ENCODE measurements around the gene GATA2.

GATA2 gene

DNA sequence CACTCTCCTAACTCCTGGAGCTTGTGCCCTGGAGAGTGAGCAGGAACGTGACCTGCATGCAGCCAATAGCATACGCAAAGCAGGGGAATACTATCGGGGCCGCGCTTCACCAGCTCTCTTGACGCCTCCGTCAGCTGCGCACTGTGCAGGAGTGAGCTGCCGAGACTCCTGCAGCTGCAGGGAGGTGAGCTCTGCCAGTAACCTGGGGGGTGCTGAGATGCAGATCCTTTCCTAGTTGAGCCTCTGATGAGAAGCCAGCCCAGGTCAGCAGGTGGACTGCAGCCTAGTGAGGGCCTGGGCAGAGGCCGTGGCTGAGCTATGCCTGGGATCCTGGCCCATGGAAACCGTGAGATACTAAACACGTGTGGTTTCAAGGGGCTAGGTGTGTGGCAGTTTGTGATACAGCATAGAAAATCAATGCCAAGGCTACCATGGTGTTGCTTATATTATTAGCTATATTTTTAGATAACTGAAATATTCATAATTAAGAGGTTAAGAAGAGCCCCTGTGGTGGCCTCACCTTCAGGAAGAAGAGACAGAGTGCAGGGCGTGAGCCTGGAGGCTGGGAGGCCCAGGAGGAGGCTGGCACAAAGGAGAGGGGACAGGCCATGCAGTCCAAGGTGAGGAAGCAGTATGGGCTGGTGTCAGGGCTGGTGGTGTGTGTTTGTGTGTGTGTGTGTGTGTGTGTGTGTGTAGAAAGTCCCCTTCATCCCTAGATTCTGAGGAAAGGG lies 20.4 kb downstream of the GATA2 start:
- no peak for DNase-seq

DNA sequence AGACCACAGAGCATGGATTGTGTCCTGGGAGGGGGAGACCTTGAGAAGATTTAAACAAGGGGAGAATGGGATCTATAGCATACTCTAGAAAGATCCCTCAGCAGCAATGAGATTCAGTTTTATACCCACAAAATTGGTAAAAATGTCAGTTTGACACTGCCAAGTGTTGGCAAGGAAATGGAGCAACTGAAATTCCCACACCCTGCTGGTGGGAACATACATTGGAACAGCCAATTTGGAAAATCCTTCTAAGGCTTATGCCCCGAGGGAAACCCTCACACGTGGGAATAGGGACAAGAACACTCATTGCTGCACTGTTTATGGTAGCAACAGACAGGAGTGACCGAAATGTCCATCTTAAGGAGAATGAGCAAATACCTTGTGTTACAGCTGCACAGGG lies 21.3 kb downstream of the GATA2 start:
- DNase-seq, result no peak

DNA sequence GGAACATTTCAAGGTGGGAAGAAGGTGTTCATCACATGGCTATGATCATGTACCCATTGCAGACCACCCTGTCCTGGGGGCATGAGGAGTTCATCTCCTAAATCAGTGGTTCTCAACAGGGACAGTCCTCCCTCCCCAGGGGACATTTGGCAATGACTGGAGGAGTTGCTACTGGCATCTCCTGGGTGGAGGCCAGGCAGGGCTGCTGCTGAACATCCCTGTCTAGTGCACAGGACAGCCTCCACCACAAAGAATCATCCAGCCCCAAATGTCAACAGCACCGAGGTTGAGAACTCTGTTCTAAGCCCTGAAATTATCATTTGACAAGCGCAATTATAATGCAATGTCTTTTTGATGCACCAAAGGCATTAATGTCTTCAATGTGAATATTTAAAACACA lies 21.9 kb downstream of the GATA2 start:
- no peak for DNase-seq

DNA sequence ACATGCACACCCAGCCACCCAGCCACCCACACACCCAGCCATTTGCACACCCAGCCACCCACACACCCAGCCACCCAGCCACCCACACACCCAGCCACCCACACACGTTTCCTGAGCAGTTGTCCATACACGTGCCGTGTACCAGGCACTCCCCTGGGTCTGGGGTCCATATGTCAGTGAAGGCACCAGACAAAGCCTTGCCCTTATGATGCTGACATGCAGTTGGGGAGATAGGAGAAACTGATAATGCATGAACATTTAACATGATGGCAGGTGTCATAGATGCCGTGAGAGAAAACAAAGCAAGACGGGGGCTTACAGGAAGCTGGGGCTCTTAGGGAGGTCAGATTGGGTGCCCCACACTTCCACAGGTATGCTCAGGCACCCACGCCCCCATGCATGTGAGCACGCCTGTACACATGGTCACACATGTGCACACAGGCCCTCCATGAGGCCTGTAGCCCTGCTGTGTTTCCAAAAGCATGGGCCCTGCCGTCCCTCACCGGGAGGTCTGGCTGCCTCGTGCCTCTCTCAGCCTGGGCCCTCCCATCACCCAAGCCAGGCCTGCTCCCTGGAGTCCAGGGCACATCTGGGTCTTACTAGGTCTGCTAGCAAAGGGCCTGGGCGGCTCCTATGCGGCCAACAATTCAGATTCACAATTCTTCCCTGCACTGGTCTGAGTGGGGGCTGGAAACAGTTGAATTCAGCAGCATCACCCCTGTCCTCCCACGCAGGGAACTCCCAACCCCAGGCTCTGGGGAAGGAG lies 22.7 kb downstream of the GATA2 start:
- no peak for DNase-seq

DNA sequence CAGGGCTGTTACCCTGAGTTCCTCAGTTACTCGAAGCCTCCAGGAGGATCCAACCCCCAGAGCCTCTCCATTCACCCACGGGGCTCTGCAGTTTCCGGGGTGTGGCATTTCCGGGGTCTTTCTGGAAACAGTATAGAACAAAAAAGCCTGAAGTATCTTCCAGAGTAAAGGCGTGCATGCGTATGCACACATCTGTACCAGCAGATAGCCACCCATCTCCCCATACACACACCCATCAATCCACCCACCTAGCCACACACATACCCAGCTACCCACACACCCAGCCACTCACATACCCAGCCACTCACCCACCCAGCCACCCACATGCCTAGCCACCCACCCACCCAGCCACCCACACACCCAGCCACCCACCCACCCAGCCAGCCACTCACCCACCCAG lies 23.4 kb downstream of the GATA2 start:
- no peak for DNase-seq

DNA sequence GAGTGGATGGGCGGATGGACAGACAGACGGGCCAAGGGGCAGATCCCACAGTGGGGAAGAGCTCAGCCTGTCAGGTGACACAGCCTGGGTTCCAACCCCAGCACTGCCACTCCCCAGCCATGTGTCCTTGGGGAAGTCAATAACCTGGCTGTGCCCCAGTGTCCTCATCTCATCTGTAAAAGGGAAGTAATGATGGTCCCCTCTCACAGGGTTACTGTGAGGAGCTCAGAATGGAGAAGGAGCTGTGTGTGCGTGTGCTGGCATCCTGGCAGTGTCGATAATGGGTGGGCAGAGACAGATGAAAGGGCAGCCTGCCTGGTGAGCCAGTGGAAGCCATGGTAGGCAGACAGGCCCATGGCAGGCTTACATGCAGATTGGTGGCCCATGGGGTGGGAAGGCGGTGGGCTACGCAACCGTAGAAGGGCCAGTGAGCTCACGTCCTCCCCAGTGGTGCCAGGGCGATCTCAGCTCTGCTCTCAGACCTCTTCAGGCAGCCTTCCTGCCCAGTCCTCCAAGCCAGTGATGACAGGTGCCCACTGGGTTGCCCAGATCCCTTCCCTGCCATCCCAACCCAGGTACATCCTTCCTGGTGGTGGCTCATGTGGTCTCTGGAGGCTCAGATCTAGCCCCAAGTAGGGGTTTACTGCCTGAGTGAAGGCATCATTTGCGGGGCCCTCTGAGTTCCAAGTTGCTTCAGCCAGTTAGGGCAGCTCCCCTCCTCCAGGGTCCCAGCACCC lies 24.0 kb downstream of the GATA2 start:
- DNase-seq, result no peak

DNA sequence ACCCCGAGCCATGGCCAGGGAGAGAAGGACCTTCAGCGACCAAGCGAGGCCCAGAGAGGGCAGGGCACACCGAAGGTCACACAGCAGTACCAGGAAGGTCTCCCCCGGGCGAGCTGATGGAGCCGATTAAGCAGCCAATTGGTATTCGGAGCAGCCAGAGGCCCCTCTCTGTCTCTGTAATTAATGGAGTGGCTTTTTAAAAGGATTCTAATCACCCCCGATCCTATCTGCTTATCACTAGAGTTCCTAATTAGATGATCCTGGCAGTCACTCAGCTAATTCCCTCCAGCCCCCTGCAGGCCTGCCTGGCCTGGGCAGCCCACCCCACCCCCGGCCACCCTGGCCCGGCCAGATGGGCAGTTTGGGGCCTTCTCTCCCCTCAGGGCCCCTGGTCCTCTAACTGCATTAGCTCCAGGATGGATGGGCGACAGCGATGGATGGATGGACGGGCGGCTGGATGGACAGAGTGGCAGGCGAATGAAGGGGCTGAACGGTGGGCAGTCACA lies 24.7 kb downstream of the GATA2 start:
- DNase-seq, result no peak

DNA sequence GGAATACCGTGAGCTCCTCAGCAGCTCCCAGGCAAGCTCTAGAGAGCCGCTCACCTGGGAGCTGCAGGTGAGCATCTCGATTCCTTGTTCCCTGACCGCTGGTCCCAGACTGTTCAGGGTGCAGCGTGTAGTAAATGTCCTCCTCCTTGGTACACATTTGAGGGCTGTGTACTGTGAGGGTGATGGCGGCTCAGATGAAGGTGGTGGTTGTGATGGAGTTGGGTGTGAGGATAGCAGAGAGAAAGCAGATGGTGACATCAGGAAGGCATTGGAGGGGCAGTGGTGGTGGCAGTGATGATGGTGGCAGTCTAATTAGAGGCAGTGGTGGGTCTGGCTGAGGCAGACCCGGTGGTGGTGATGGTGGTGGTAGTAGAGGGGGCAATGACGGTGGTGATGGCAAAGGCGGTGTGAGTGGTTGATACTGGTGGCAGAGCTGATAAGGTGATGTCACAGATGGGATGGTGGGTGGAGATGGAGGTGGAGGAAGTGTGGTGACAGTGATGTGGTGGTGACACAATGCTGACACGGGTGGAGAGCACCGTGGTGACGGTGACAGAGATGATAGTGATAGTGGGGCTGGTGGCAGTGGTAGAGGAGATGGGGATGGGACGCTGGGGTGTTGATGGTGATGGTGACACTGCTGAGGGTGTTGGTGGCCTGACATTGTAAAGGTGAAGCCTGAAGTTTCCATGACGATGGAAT lies 26.0 kb downstream of the GATA2 start, which contains the start of gene DNAJB8:
DNAJB8 (minus strand) TSS at position 51 of the 702 bp plus-strand sequence. CDS start 3,645 bp downstream, outside the sequence.
- peak in 1 of 2 experiments; percentile 74 for DNase-seq

DNA sequence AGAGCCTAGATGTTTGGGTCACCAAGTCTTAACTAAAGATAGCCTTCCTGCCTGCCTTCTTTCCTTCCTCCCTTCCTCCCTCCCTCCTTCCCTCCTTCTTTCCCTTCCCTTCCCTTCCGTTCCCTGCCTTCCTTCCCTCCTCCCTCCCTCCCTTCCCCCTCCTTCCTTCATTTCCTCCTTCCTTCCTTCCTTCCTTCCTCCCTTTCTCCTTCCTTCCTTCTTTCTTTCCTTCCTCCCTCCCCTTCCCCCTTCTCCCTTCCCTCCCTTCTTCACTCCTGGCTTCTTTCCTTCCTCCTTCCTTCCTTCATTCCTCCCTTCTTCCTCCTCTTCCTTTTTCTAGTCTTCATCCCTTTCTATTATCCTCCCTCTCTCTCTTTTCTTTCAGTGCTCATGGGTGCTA lies 28.3 kb downstream of the GATA2 start:
- DNase-seq, result no peak

DNA sequence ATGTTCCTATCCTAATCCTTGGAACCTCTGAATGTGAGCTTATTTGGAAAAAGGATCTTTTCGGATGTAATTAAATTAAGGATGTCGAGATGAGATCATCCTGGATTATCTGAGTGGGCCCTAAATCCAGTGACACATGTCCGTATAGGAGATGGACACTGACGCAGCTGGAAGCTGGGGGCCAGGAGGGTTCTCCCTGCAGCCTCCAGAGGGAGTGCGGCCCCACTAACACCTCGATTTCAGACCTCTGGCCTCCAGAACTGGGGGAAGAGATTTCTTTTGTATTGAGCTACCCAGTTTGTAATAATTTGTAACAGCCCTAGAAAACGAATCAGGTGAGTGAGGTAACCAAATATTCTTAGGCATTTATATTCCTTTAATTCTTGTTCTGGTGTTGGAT lies 28.8 kb downstream of the GATA2 start:
- no peak for DNase-seq

DNA sequence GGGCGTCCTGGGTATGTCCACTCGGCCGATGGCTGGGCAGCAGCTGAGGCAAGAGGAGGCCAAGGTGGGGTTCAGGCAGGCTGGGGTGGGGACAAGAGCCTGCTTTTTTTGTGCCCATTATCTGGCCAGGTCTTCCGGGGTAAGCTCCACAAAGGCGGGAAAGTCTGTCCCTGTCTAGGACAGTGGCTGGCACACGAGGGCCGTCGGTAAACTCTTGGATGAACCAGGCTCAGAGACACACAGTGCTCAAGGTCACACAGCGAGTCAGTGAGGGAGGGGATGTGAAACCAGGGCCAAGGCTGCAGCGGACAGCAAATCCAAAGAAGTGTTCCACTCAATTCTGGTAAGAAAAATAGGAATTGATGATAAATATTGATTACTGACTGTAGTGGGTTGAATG lies 29.2 kb downstream of the GATA2 start:
- DNase-seq, result no peak

DNA sequence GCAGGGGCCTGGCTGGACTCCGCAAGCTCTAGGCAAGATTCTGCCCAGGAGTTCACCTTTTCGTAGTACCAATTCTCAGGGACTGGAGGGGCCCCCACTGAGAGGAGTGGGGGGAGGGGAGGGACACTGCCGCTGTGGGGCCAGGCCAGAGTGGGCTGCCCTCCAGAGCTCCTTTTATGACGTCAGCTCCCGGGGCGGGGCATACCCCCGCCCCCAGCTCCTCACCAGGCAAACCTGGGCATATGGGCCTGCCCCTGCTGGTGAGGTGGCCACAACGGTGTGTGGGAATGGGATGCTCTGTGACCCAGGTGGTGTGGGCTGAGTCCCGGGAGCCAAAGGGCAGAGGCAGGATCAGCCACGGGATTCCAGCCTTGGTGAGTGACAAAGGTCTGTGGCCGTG lies 29.6 kb downstream of the GATA2 start:
- DNase-seq, result no peak

DNA sequence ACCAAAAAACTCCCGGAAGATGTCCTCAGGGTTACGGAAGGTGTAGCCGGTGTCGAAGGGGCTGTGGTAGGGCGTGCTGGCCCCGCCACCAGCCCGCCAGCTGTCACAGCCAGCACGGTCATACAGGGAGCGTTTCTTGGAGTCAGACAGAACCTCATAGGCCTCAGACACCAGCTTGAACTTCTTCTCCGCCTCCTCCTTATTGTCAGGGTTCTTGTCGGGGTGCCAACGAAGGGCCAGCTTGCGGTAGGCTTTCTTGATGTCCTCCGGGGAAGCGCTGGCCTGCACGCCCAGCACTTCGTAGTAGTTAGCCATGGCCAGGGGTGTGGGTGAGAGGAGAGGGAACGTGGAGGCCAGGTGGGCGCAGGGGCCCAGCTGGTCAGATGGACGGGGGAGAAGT lies 30.1 kb downstream of the GATA2 start:
- DNase-seq, result no peak

DNA sequence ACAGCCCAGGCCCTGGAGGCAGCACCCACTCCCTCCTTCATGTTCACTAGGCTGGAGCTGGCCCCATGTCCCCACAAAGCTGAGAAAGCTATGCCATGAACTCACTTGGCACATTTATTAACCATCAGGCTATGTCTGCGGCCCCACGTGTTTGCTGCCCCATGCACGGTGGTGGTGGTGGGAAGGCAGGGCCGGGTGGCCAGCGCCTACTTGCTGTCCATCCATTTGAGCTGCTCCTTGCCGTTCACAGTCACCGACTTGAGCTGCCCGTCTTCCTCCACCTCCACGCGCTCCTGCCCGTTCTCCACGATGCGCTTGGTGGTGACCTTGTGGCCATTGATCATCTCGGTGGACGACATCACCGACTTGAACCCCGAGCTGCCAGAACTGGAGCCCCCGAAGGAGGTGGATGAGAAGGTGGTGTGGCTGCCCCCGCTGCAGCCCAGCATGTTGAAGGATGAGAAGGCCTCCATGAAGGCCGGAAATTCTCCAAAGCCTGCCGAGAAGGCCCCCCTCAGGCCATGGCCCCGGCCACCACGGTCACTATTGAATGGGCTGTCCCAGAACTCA lies 30.6 kb downstream of the GATA2 start:
- DNase-seq, result no peak

DNA sequence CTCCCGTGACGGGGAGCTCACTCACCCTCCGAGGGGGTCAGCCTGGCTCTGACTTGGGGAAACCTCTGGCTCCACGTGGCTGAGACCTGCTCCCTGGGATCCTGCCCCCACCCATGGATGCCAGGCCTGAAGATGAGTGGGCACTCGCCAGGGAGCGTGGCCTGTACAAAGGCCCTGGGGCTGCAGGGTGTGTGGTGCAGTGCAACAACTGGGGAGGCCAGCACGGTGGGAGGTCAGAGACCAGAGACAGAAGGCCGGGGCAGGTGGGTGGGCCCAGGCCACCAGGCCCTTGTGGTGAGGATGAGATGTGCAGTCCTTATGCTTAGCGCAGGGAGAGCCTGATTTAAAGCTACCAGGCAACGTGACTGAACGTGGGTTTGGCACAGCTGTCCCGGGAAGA lies 31.3 kb downstream of the GATA2 start:
- no peak for DNase-seq

DNA sequence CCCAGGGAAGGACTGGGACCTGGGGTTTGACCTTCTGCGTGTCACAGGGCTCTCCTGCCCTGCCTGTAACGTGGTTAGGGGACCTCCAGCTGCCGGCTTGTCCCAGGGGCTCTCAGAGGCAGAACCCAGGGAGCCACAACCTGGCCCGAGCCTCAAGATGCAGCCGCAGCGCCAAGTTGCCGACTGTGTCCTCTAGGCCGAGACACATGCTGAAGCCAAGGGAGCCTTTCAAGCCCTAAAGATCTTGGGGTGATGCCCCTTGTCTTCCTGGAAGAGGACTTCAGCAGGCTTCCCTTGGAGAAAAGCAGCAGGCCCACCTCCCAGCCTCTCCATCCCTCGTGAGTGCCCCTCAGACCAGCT lies 33.6 kb downstream of the GATA2 start:
- no peak for DNase-seq

DNA sequence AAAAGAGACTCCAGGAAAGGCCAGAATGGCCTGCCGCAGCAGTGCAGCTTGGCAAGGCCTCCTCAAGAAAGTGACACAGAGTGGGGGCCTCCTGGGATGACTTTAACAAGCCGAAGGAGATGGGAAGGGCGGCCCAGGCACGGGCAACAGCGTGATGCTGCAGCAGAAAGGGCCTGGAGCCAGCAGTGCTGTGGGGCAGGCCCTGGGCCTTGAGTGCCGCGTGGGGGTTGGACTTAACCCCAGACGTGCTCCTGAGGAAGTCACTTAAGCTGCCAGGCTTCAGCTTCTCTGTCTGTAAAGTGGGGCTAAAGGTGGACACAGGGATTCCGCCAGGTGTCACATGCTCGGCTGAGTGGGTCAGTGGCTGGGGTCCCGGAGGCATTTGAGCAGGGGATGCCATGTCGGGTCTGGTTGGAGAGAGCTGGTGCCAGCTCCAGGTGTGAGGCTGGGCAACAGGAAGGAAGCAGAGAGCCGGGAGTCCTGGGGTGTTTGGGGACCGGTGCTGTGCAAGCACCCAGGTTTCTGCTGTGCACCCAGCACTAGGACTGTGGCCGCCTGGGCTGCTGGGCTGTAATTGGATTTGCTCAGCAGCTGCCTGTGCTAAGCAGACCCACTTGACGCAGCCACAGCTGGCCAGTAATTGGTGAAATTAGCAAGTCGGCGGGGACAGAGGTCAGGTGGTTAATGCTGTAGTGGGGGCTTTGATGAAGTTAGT lies 34.1 kb downstream of the GATA2 start:
- DNase-seq, result no peak

DNA sequence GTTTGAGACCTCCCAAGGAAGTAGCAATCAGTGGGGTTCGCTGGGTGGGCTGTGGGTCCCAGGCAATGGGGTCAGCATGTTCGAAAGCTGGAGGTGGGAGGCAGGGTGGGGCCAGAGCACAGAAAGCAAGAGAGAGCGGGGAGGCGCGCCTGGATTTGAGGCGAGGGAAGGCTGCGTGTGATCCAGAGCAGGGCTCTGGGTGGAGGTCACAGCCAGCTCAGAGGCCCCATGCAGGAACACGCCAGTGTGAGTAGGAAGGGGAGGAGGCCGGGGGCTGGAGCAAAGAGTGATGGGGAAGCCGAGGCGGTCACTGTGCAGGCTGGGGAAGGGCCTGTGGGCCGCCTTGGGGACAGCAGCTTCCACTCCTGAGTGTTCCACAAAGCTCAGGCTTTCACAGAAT lies 35.1 kb downstream of the GATA2 start:
- no peak for DNase-seq

DNA sequence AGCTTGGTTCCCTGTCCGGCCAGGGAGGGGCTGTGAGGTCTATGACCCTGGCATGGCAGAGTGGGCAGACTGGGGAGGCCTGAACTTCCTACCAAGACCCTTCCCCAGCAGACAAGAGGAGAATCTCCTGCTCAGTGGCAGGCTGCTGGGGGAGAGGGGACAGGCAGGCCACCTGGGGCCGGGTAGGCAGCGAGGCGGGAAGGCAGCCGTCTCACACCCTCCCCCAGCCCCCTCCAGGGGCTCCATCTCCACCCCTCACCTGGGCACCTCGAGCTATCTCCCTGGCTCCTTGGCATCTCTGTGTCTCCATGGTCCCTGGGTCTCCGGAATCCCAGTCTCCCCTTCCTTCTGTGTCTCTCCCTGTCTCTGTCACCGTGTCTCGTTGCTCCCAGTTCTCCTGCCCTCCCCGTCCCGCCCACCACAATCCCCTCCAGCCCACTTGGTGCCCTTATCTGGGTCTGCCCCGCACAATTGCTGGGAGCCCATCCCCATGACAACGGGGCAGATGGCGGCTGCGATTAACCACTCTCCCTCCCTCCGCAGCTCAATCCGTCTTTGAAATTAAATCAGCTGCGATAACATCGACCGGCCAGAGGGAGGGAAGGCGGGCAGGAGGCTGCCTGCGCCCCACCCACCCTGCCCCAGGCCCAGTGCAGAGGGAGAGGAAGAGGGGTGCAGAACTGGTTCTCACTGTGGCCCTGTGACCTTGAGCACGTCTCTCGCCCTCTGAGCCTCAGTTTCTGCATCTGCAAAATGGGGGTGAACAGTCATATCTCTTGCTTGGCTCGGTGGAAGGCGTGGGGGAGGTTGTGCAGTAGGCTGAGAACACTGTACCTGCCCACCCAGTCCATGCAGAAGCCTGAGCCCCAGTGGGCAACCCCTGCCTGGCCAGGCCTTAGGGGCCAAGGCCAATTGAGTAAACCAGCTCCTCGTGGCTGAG lies 36.0 kb downstream of the GATA2 start:
- no peak for DNase-seq
